Measurements from ENCODE around the gene C5orf63. TPM values are rescaled to one million over a fixed set of nuclear protein-coding genes. Genes with fewer than 3 reads are reported as not detected.

Gene C5orf63
- total and polyA plus RNA-seq, 10 of the 15 experiments (the other 5 are each of a cell fraction or from before 2014, with no cell fraction given), result 8.7 to 54.3 (median 11.9) TPM

- no TSS peak for BruUV-seq (replicated peaks)
- POLR2A ChIA-PET, result no interaction called here
- FAIRE-seq, result no peak
- no peak for TF ChIP-seq RELA (IDR thresholded peaks at IDR 0.05; ENCODE audit: borderline replicate concordance, partially characterized antibody)
- no peak for TF ChIP-seq ATF3 (IDR thresholded peaks at IDR 0.05; ENCODE audit: borderline replicate concordance, extremely low read depth, low read depth, low read length)
- TF ChIP-seq ETV6 (conservative IDR thresholded peaks at IDR 0.05 in 1 of 2, IDR thresholded peaks at IDR 0.05 in 1 of 2; ENCODE audit: borderline replicate concordance in 1 of 2, low read depth in 1 of 2), result no peak
- no peak for TF ChIP-seq POLR2A (IDR thresholded peaks at IDR 0.05; ENCODE audit: low read depth, low read length)
- TF ChIP-seq NFYA (IDR thresholded peaks at IDR 0.05; ENCODE audit: borderline replicate concordance, low read depth, low read length), result no peak
- no peak for TF ChIP-seq SREBF1 (IDR thresholded peaks at IDR 0.05; ENCODE audit: low read length)
- no peak for TF ChIP-seq BACH1 (IDR thresholded peaks at IDR 0.05; ENCODE audit: borderline replicate concordance)
- no peak for TF ChIP-seq FOXM1 (IDR thresholded peaks at IDR 0.05; ENCODE audit: low read depth, low read length)
- TF ChIP-seq EED (IDR thresholded peaks at IDR 0.05; ENCODE audit: low read depth), result no peak
- no peak for TF ChIP-seq WRNIP1 (IDR thresholded peaks at IDR 0.05; ENCODE audit: borderline replicate concordance, low read depth, low read length)
- no peak for TF ChIP-seq CHD4 (IDR thresholded peaks at IDR 0.05)
- no peak for TF ChIP-seq ZNF217 (IDR thresholded peaks at IDR 0.05)
- no peak for TF ChIP-seq FOS (IDR thresholded peaks at IDR 0.05; ENCODE audit: borderline replicate concordance, extremely low read depth, insufficient read length)
- no peak for TF ChIP-seq CBX5 (IDR thresholded peaks at IDR 0.05; ENCODE audit: low read depth)
- no peak for TF ChIP-seq NBN (IDR thresholded peaks at IDR 0.05)
- no peak for TF ChIP-seq HCFC1 (IDR thresholded peaks at IDR 0.05; ENCODE audit: low read length)
- no peak for TF ChIP-seq TAF1 (IDR thresholded peaks at IDR 0.05; ENCODE audit: borderline replicate concordance, low read depth, low read length)
- TF ChIP-seq RFX5 (IDR thresholded peaks at IDR 0.05; ENCODE audit: low read depth, low read length), result no peak
- H3K4me1 ChIP-seq (ENCODE audit: control insufficient read depth, insufficient read depth, low read length), result no peaks in the 10 kb centered on the region
- no peaks in the 10 kb centered on the region for H3K9me3 ChIP-seq (replicated peaks; ENCODE audit: control insufficient read depth, insufficient read depth, low read length)
- no peak overlapping the region for H3K4me3 ChIP-seq
- CTCF ChIA-PET, result no interaction called here
- in situ Hi-C loops (cut with MboI) (no loop called here), intact Hi-C loops (cut with micrococcal nuclease; ENCODE audit: unreplicated experiment) (no loop called here)
- no peak overlapping the region for H3K27ac ChIP-seq (ENCODE audit: control insufficient read depth, insufficient read depth)
- H3K4me2 ChIP-seq (ENCODE audit: control insufficient read depth, insufficient read depth), result no peak overlapping the region
- H3K27me3 ChIP-seq (replicated peaks in 1 of 2; ENCODE audit: control insufficient read depth in 2 of 2, insufficient read depth in 2 of 2, low read length in 1 of 2), result no peaks in the 10 kb centered on the region
- H3K9ac ChIP-seq (ENCODE audit: control insufficient read depth, insufficient read depth, low read length), result no peak overlapping the region
- RAD21 ChIA-PET (ENCODE audit: unreplicated experiment), result no interaction called here
- no peaks in the 10 kb centered on the region for H4K20me1 ChIP-seq (ENCODE audit: control insufficient read depth, insufficient read depth)
- no peaks in the 10 kb centered on the region for H3K79me2 ChIP-seq (ENCODE audit: control insufficient read depth, insufficient read depth, low read length)
- SMC1A ChIA-PET (ENCODE audit: uncharacterized antibody, unreplicated experiment), result interaction anchor here (1.6 kb wide), 1 partner anchor 11 kb away, joined by 5 read pairs; no protein-coding TSS in a partner anchor
- H2AFZ ChIP-seq (ENCODE audit: control insufficient read depth, low read depth, low read length), result no peak overlapping the region
- peaks cover 0 to 3% of the 10 kb centered on the region in 2 experiments; a peak in 2 of 4 replicates for H3K36me3 ChIP-seq (ENCODE audit: control insufficient read depth in 2 of 2, insufficient read depth in 2 of 2, low read length in 1 of 2)
- ATAC-seq, result no peak
- DNase-seq (ENCODE audit: low read depth, low spot score), result no peak
These were observed 6.6 kb downstream of the C5orf63 start for GRCh38 chr5:127066721-127067120.

Measured in GM12878 (cell line).